SU-DHL-6 (cell line): ENCODE data around the gene KLHDC8A.
A peak's percentile ranks its signal among the peaks of the same experiment; 100 is the strongest.

Experiments
- H2AFZ ChIP-seq: fragments of 200-600 bp; sonication (generic); 2 replicates; pipeline ENCODE4 v1.6.1; 2014; ENCODE audit warnings: low read depth, mild to moderate bottlenecking, moderate library complexity, mixed read lengths, antibody characterized with exemption, low read length; ENCODE audit not compliant: severe bottlenecking
- H3F3A ChIP-seq: fragments of 200-600 bp; shearing (Covaris generic); 2 replicates; pipeline ENCODE4 v1.6.0; 2016; ENCODE audit warnings: antibody characterized with exemption, mild to moderate bottlenecking; ENCODE audit not compliant: insufficient read depth
- H3K27ac ChIP-seq: fragments of 200-600 bp; sonication (generic); 2 replicates; pipeline ENCODE4 v1.5.1; 2016; ENCODE audit warnings: low read depth, mild to moderate bottlenecking, low read length, moderate library complexity, mixed read lengths
- H3K27me3 ChIP-seq: fragments of 200-600 bp; sonication (generic), shearing (Covaris generic); 2 replicates; pipeline ENCODE4 v1.6.0; 2014; ENCODE audit warnings: mild to moderate bottlenecking, low read length
- H3K36me3 ChIP-seq: fragments of 200-600 bp; sonication (generic); 2 replicates; pipeline ENCODE4 v1.6.1; 2014; ENCODE audit warnings: mild to moderate bottlenecking, low read length, mixed read lengths
- H3K4me2 ChIP-seq: fragments of 300-600, 200-600 bp; shearing (Covaris generic), sonication (generic); 2 replicates; pipeline ENCODE4 v1.6.0; 2014; ENCODE audit warnings: low read length, low read depth, mild to moderate bottlenecking; ENCODE audit not compliant: poor library complexity, severe bottlenecking
- H3K4me3 ChIP-seq: fragments of 200-600 bp; sonication (generic); 2 replicates; pipeline ENCODE4 v1.5.1; 2014; ENCODE audit warnings: antibody characterized with exemption, low read length, mild to moderate bottlenecking, mixed read lengths; ENCODE audit not compliant: insufficient read depth, poor library complexity, severe bottlenecking
- H3K79me2 ChIP-seq: fragments of 200-600 bp; sonication (generic); 2 replicates; pipeline ENCODE4 v1.6.1; 2014; ENCODE audit warnings: mild to moderate bottlenecking, low read length, moderate library complexity; ENCODE audit not compliant: insufficient read depth
- H3K9ac ChIP-seq: fragments of 200-600 bp; sonication (generic); 2 replicates; pipeline ENCODE4 v1.7.0; 2014; ENCODE audit warnings: mild to moderate bottlenecking, low read length
- H3K9me2 ChIP-seq: fragments of 200-600 bp; sonication (generic); replicated peaks from 2 replicates; pipeline ENCODE4 v1.6.1; 2014; ENCODE audit warnings: low read length; ENCODE audit not compliant: insufficient read depth
- H3K9me3 ChIP-seq: fragments of 200-600 bp; sonication (generic); 2 replicates; pipeline ENCODE4 v1.6.1; 2014; ENCODE audit warnings: low read length, mixed read lengths; ENCODE audit not compliant: insufficient read depth
- H4K20me1 ChIP-seq: fragments of 200-600 bp; sonication (generic); 2 replicates; pipeline ENCODE4 v1.6.1; 2014; ENCODE audit warnings: low read depth, mild to moderate bottlenecking, antibody characterized with exemption, low read length, moderate library complexity, mixed read lengths
- CTCF ChIP-seq: fragments of 200-600 bp; sonication (generic); IDR thresholded peaks from one replicate; pipeline ENCODE4 v1.5.1; 2017; ENCODE audit warnings: antibody characterized with exemption, mild to moderate bottlenecking, low read length, moderate library complexity; ENCODE audit not compliant: insufficient read depth, poor library complexity, severe bottlenecking
- EZH2phosphoT487 ChIP-seq: fragments of 200-600 bp; sonication (generic), shearing (Covaris generic); conservative IDR thresholded peaks from 2 replicates; pipeline ENCODE4 v1.6.1; 2018; ENCODE audit warnings: mild to moderate bottlenecking, antibody characterized with exemption, low read length, moderate library complexity, mixed read lengths

KLHDC8A gene

GRCh38 chr1:205324781-205325180 lies 31.9 kb downstream of the KLHDC8A start:
- Histone ChIP-seq H4K20me1 (no peaks in the 10 kb centered on the region), H3F3A (peaks cover under 1% of the 10 kb centered on the region; the same call in 1 of the 2 replicates), H2AFZ (no peak overlapping the region), H3K79me2 (peaks cover 3% of the 10 kb centered on the region; the same call in 1 of the 2 replicates), H3K9me2 (no peaks in the 10 kb centered on the region), H3K27me3 (no peaks in the 10 kb centered on the region), H3K4me2 (no peak overlapping the region), H3K9ac (no peak overlapping the region), H3K4me3 (no peak overlapping the region), H3K27ac (no peak overlapping the region), H3K36me3 (no peaks in the 10 kb centered on the region), H3K9me3 (no peaks in the 10 kb centered on the region)
- TF ChIP-seq EZH2phosphoT487 (no peak), CTCF (no peak)

DNA sequence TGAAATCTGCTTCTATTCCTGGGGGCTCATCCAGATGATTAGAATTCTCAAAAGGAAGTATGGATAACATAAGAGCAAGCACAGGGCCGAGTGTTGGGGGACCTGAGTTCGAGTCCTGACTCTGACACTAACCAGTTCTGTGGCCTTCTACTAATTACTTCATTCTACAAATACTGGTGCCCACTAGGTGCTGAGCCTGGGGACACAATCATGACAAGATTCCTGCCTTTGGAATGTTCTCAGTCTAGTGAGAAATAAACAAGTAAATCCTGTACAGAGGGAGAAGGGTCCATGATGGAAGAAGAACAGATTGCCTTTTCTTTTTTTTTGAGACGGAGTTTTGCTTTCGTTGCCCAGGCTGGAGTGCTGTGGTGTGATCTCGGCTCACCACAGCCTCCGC lies 32.9 kb downstream of the KLHDC8A start:
- Histone ChIP-seq H3K79me2 (peaks cover 9% of the 10 kb centered on the region; the same call in 1 of the 2 replicates), H4K20me1 (no peaks in the 10 kb centered on the region), H3K9ac (no peak overlapping the region), H2AFZ (no peak overlapping the region), H3K9me2 (no peaks in the 10 kb centered on the region), H3K4me2 (no peak overlapping the region), H3F3A (peaks cover 5% of the 10 kb centered on the region; the same call in 1 of the 2 replicates), H3K4me3 (no peak overlapping the region), H3K9me3 (no peaks in the 10 kb centered on the region), H3K27ac (no peak overlapping the region), H3K27me3 (no peaks in the 10 kb centered on the region), H3K36me3 (no peaks in the 10 kb centered on the region)
- TF ChIP-seq CTCF (no peak), EZH2phosphoT487 (no peak)

- no peak overlapping the region for H3K27ac ChIP-seq
- no peaks in the 10 kb centered on the region for H3K9me3 ChIP-seq
- peaks cover 5% of the 10 kb centered on the region; the same call in 1 of the 2 replicates for H3F3A ChIP-seq
- H3K27me3 ChIP-seq, result no peaks in the 10 kb centered on the region
- H3K4me3 ChIP-seq, result peak overlapping the region; percentile 84
- H3K9me2 ChIP-seq, result no peaks in the 10 kb centered on the region
- H3K9ac ChIP-seq, result no peak overlapping the region
- peaks cover 15% of the 10 kb centered on the region; the same call in 1 of the 2 replicates for H3K79me2 ChIP-seq
- no peak for TF ChIP-seq EZH2phosphoT487
- no peak for TF ChIP-seq CTCF
- no peaks in the 10 kb centered on the region for H4K20me1 ChIP-seq
- no peak overlapping the region for H2AFZ ChIP-seq
- peak overlapping the region; percentile 76 for H3K4me2 ChIP-seq
- no peaks in the 10 kb centered on the region for H3K36me3 ChIP-seq
Observed at GRCh38 chr1:205321959-205322283, 34.8 kb downstream of the KLHDC8A start.
